ENCODE results near the gene HEG1.

Gene HEG1

DNA sequence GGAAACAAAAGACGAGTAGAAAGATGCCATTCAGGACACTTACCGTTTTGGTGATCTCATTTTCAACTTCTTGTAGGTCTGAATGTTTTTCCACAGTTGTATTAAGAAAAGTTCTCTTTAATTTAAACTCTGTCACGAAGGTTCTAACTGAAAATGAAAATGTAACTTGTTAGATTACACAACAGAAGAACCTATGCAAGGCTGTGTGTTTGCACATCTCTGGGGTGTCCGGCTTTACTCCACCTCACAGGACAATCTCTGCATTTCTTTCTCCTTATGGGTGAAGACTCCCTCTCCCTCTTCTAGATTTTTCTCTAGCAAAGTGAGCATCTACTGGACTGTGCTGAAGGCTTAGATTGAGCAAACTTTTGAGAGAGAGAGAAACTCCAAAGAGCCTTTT is 50.6 kb downstream of the HEG1 start:
- H3K4me3 ChIP-seq (ENCODE audit: insufficient read depth, low read length, poor library complexity, severe bottlenecking), result no peak overlapping the region
- H3K9ac ChIP-seq (ENCODE audit: low read length), result no peak overlapping the region
- H3K36me3 ChIP-seq (ENCODE audit: low read length), result no peaks in the 10 kb centered on the region
- no peaks in the 10 kb centered on the region for H3K79me2 ChIP-seq (ENCODE audit: insufficient read depth, low read length)
- no peak overlapping the region for H3K4me2 ChIP-seq (ENCODE audit: low read depth, low read length, poor library complexity, severe bottlenecking)
- no peaks in the 10 kb centered on the region for H3K27me3 ChIP-seq (ENCODE audit: low read length)
- H4K20me1 ChIP-seq (ENCODE audit: low read depth, low read length), result no peaks in the 10 kb centered on the region
- no peaks in the 10 kb centered on the region for H3K9me2 ChIP-seq (replicated peaks; ENCODE audit: insufficient read depth, low read length)
- no peak overlapping the region for H3K27ac ChIP-seq (ENCODE audit: low read depth, low read length)
- TF ChIP-seq, protein P1, sequence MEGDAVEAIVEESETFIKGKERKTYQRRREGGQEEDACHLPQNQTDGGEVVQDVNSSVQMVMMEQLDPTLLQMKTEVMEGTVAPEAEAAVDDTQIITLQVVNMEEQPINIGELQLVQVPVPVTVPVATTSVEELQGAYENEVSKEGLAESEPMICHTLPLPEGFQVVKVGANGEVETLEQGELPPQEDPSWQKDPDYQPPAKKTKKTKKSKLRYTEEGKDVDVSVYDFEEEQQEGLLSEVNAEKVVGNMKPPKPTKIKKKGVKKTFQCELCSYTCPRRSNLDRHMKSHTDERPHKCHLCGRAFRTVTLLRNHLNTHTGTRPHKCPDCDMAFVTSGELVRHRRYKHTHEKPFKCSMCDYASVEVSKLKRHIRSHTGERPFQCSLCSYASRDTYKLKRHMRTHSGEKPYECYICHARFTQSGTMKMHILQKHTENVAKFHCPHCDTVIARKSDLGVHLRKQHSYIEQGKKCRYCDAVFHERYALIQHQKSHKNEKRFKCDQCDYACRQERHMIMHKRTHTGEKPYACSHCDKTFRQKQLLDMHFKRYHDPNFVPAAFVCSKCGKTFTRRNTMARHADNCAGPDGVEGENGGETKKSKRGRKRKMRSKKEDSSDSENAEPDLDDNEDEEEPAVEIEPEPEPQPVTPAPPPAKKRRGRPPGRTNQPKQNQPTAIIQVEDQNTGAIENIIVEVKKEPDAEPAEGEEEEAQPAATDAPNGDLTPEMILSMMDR (IDR thresholded peaks at IDR 0.05; ENCODE audit: insufficient read depth, low read length, poor library complexity, severe bottlenecking), result no peak
- no peak for TF ChIP-seq EZH2phosphoT487 (conservative IDR thresholded peaks at IDR 0.05; ENCODE audit: low read length)
- no peaks in the 10 kb centered on the region for H3K9me3 ChIP-seq (ENCODE audit: insufficient read depth, low read length)
- no peak overlapping the region for H2AFZ ChIP-seq (ENCODE audit: low read depth, low read length, severe bottlenecking)
- no peaks in the 10 kb centered on the region for H3F3A ChIP-seq (ENCODE audit: insufficient read depth)

DNA sequence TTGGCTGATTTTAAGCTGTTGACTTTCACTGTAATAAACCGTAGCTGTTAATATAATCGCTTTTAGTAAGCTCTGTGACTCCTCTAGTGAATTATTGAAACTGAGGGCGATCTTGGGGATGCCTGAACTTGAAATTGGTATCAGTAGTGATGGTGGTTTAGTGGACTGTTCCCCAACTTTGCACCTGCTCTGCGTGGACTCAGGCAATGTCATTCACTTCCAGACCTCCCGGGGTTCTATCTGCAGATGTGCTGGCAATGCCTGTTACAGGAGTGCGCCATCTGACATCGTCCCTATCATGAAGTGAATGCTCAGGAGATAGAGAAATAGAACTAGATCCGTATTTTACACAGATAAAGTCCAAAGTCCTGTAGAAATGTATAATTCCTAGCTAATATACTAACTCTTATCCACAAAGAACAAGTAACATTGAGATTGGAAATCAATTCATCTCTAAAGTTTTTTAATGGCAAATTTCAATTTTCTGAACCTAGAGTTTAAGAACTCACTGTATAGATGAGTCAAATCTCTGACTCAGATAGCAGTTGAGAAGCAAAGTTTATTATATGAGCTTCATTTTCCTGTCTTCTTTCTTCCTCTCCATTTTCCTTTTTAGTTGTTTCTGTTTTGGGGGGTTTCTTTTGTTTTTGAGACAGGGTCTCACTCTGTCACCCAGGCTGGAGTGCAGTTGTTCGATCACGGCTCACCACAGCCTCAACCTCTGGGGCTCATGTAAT is 51.8 kb downstream of the HEG1 start:
- Histone ChIP-seq H4K20me1 (ENCODE audit: low read depth, low read length) (no peaks in the 10 kb centered on the region), H3K9me3 (ENCODE audit: insufficient read depth, low read length) (no peaks in the 10 kb centered on the region), H3K79me2 (ENCODE audit: insufficient read depth, low read length) (no peaks in the 10 kb centered on the region), H3K27me3 (ENCODE audit: low read length) (no peaks in the 10 kb centered on the region), H3K36me3 (ENCODE audit: low read length) (no peaks in the 10 kb centered on the region), H3K4me2 (ENCODE audit: low read depth, low read length, poor library complexity, severe bottlenecking) (no peak overlapping the region), H3K27ac (ENCODE audit: low read depth, low read length) (no peak overlapping the region), H3K9me2 (replicated peaks; ENCODE audit: insufficient read depth, low read length) (no peaks in the 10 kb centered on the region), H3K4me3 (ENCODE audit: insufficient read depth, low read length, poor library complexity, severe bottlenecking) (no peak overlapping the region), H3K9ac (ENCODE audit: low read length) (no peak overlapping the region), H3F3A (ENCODE audit: insufficient read depth) (no peaks in the 10 kb centered on the region), H2AFZ (ENCODE audit: low read depth, low read length, severe bottlenecking) (no peak overlapping the region)
- TF ChIP-seq, protein P1 (IDR thresholded peaks at IDR 0.05; ENCODE audit: insufficient read depth, low read length, poor library complexity, severe bottlenecking), result no peak
- no peak for TF ChIP-seq EZH2phosphoT487 (conservative IDR thresholded peaks at IDR 0.05; ENCODE audit: low read length)

DNA sequence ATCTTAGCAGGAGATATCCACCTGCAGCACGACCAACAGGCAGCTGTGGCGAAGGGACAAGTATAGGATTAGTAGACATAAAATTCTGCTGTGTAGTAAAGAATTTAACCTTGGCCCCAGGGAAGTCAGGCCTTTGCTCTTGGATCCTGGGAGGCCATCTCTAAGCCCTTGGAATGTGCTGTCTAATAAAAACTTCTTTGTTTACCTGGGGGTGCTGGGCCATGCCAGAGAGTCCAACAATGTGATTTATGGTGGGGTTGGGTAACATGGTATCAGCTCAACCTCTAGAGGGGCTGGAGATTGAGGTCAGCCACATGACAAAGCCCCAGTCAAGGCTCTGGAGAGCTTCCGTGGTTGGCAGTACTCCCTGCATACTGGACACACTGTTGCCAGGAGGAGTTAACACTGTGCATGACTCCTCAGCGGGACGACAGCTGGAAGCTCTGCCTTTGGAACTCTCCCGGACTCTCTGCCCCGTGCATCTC is 52.4 kb downstream of the HEG1 start:
- no peak overlapping the region for H3K27ac ChIP-seq (ENCODE audit: low read depth, low read length)
- no peaks in the 10 kb centered on the region for H3K36me3 ChIP-seq (ENCODE audit: low read length)

More for the DNA sequence above, 52.4 kb downstream of the HEG1 start:
- H3K79me2 ChIP-seq (ENCODE audit: insufficient read depth, low read length), result no peaks in the 10 kb centered on the region
- H3K9me2 ChIP-seq (replicated peaks; ENCODE audit: insufficient read depth, low read length), result no peaks in the 10 kb centered on the region
- no peak overlapping the region for H3K9ac ChIP-seq (ENCODE audit: low read length)
- no peaks in the 10 kb centered on the region for H3F3A ChIP-seq (ENCODE audit: insufficient read depth)
- no peaks in the 10 kb centered on the region for H3K27me3 ChIP-seq (ENCODE audit: low read length)
- H3K9me3 ChIP-seq (ENCODE audit: insufficient read depth, low read length), result no peaks in the 10 kb centered on the region
- TF ChIP-seq, protein P1 (IDR thresholded peaks at IDR 0.05; ENCODE audit: insufficient read depth, low read length, poor library complexity, severe bottlenecking), result no peak
- TF ChIP-seq EZH2phosphoT487 (conservative IDR thresholded peaks at IDR 0.05; ENCODE audit: low read length), result no peak
- H3K4me2 ChIP-seq (ENCODE audit: low read depth, low read length, poor library complexity, severe bottlenecking), result no peak overlapping the region
- no peak overlapping the region for H3K4me3 ChIP-seq (ENCODE audit: insufficient read depth, low read length, poor library complexity, severe bottlenecking)
- no peaks in the 10 kb centered on the region for H4K20me1 ChIP-seq (ENCODE audit: low read depth, low read length)
- H2AFZ ChIP-seq (ENCODE audit: low read depth, low read length, severe bottlenecking), result no peak overlapping the region

All from SU-DHL-6 (cell line).